Lower lobe of right lung (tissue), 2 donors: ENCODE results near the gene CXCR4. TPM values are rescaled to one million over a fixed set of nuclear protein-coding genes. Genes with fewer than 3 reads are reported as not detected.
"Not testable (repeated sequence)": the region's sequence is repeated elsewhere in the genome, so short reads cannot be mapped to it uniquely, and the experiment has no call there.

Experiments used
- ATAC-seq, 2 donors: fragments of 200-7000 bp; cut with Tn5 transposase; one replicate each; pipeline ENCODE4 v1.9.1; 2020 to 2022; ENCODE audit warnings: mild to moderate bottlenecking in 2 of 2, moderate library complexity in 2 of 2
- DNase-seq: peaks from one replicate; pipeline ENCODE4 v3.0.0-alpha.2; 2020
- H3K27ac ChIP-seq: fragments of 200-600 bp; one replicate; pipeline ENCODE4 v1.8.0; 2022
- H3K27me3 ChIP-seq: fragments of 200-600 bp; one replicate; pipeline ENCODE4 v1.8.0; 2022; ENCODE audit warnings: low read depth
- H3K36me3 ChIP-seq: fragments of 200-600 bp; one replicate; pipeline ENCODE4 v1.8.0; 2022; ENCODE audit warnings: mild to moderate bottlenecking
- H3K4me1 ChIP-seq: fragments of 200-600 bp; one replicate; pipeline ENCODE4 v1.8.0; 2022
- H3K4me3 ChIP-seq: fragments of 200-600 bp; one replicate; pipeline ENCODE4 v1.8.0; 2022; ENCODE audit warnings: mild to moderate bottlenecking
- H3K9me3 ChIP-seq: fragments of 200-600 bp; one replicate; pipeline ENCODE4 v1.8.0; 2022
- intact Hi-C: fragments of 100-400 bp; cut with DNase I; formaldehyde crosslinking; loops from one replicate; pipeline ENCODE4 v1.11.0; 2022
- total RNA-seq: library from RNA; stranded (reverse); fragmentation: NEBNext Ultra II Directional; extraction: Animal tissue kit (Norgen Biotek cat#: 25700); gene quantifications from one replicate; pipeline ENCODE4 v1.2.1, GENCODE V29; 2021
- TF ChIP-seq, protein P1 (sequence below): fragments of 200-600 bp; IDR thresholded peaks from one replicate; pipeline ENCODE4 v1.8.0; 2022; ENCODE audit warnings: antibody characterized with exemption, mild to moderate bottlenecking
- donor health status: DM: no; HTN: yes; CAD: no; lungs with severe emphysema.

CXCR4 gene
- total RNA-seq, 1 donor from 2014 or later: 55.1 TPM

DNA sequence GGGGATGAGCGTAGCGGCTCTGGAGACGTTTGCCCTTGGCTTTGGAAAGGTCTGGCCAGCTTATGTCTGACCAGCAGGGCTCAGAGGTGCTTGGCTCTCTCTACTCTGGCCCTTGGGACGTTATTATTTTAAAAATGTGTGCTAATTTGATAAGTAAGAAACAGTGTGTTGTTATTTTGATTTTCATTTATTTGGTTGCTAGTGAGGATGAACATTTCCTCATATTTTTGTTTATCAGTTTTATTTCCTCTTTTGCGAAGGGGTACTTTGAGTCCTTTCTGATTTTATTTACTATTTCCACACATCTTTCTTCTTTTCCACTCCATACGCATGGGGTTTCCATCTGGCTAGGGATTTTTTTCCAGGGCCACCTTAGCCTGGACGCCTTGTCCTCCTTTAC is 11.4 kb downstream of the CXCR4 start:
- TF ChIP-seq, protein P1, sequence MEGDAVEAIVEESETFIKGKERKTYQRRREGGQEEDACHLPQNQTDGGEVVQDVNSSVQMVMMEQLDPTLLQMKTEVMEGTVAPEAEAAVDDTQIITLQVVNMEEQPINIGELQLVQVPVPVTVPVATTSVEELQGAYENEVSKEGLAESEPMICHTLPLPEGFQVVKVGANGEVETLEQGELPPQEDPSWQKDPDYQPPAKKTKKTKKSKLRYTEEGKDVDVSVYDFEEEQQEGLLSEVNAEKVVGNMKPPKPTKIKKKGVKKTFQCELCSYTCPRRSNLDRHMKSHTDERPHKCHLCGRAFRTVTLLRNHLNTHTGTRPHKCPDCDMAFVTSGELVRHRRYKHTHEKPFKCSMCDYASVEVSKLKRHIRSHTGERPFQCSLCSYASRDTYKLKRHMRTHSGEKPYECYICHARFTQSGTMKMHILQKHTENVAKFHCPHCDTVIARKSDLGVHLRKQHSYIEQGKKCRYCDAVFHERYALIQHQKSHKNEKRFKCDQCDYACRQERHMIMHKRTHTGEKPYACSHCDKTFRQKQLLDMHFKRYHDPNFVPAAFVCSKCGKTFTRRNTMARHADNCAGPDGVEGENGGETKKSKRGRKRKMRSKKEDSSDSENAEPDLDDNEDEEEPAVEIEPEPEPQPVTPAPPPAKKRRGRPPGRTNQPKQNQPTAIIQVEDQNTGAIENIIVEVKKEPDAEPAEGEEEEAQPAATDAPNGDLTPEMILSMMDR: no peak
- Histone ChIP-seq H3K9me3 (no peaks in the 10 kb centered on the region), H3K27ac (no peak overlapping the region), H3K4me3 (no peak overlapping the region), H3K36me3 (no peaks in the 10 kb centered on the region), H3K4me1 (no peaks in the 10 kb centered on the region), H3K27me3 (no peaks in the 10 kb centered on the region)
- no peak for ATAC-seq
- intact Hi-C loops: no loop called here
- DNase-seq: no peak

- Histone ChIP-seq H3K9me3 (no peaks in the 10 kb centered on the region), H3K27ac (no peak overlapping the region), H3K4me3 (no peak overlapping the region), H3K4me1 (no peaks in the 10 kb centered on the region), H3K36me3 (no peaks in the 10 kb centered on the region), H3K27me3 (no peaks in the 10 kb centered on the region)
- DNase-seq (no peak), ATAC-seq (peak; percentile 73 to 75)
- TF ChIP-seq, protein P1: no peak
- intact Hi-C loops: no loop called here
Measured at GRCh38 chr2:136104977-136105376, 13.0 kb downstream of the CXCR4 start.

DNA sequence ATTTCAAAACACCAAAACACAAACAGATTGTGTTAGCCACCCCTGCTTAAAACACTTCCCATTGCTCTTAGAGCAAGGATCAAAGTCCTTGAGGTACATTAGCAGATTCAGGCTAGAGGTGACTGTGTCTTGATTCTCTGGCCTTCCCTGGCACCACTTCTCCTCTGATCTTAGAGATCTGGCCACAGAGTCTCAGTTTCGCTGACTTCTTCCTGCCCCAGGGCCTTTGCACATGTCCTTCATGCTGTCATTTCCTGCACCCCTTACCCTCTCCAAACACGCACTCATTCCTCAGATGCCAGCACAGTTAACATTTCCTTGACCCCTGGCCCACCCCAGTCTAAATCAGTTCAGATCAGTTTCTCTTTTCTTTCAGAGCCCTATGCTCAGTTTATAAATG is 16.9 kb downstream of the CXCR4 start:
- no peak overlapping the region for H3K4me3 ChIP-seq
- intact Hi-C loops: no loop called here
- no peak overlapping the region for H3K27ac ChIP-seq
- no peaks in the 10 kb centered on the region for H3K27me3 ChIP-seq
- ATAC-seq (no peak), DNase-seq (no peak)
- H3K9me3 ChIP-seq: no peaks in the 10 kb centered on the region
- H3K4me1 ChIP-seq: no peaks in the 10 kb centered on the region
- H3K36me3 ChIP-seq: no peaks in the 10 kb centered on the region
- TF ChIP-seq, protein P1: no peak

DNA sequence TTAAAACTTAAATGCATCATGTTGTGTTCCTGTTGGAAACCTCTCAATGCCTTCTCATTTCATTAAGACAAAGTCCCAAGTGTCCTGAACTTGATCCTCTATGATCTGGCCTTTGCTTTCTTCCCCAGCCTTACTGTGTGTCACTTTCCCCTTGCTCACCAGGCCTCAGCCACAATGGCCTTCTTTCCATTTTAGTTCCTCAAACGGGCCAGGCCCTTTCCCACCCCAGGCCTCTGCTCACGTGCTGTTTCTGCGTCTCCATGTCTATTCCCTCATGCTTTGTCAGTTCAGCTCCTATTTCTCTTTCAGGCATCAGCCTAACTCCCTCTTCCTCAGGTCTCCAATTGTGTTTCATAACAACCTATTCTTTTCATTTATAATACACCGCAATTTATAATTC is 19.5 kb downstream of the CXCR4 start:
- ATAC-seq: peak in 1 of 2 donors; percentile 52

GRCh38 chr2:136093583-136093982 is 24.4 kb downstream of the CXCR4 start:
- Histone ChIP-seq H3K27ac (no peak overlapping the region), H3K4me3 (no peak overlapping the region), H3K9me3 (no peaks in the 10 kb centered on the region), H3K4me1 (no peaks in the 10 kb centered on the region), H3K36me3 (no peaks in the 10 kb centered on the region), H3K27me3 (no peaks in the 10 kb centered on the region)
- TF ChIP-seq, protein P1: no peak
- ATAC-seq (no peak), DNase-seq (no peak)
- intact Hi-C loops: no loop called here

More for the DNA sequence above, 19.5 kb downstream of the CXCR4 start:
- H3K4me3 ChIP-seq: no peak overlapping the region
- TF ChIP-seq, protein P1: no peak
- no peaks in the 10 kb centered on the region for H3K4me1 ChIP-seq
- H3K36me3 ChIP-seq: no peaks in the 10 kb centered on the region
- intact Hi-C loops: no loop called here
- DNase-seq: no peak
- H3K9me3 ChIP-seq: no peaks in the 10 kb centered on the region
- no peaks in the 10 kb centered on the region for H3K27me3 ChIP-seq
- H3K27ac ChIP-seq: no peak overlapping the region

GRCh38 chr2:136091899-136092298 is 26.1 kb downstream of the CXCR4 start:
- H3K4me3 ChIP-seq: no peak overlapping the region
- H3K36me3 ChIP-seq: no peaks in the 10 kb centered on the region
- no peaks in the 10 kb centered on the region for H3K9me3 ChIP-seq
- intact Hi-C loops: no loop called here
- DNase-seq: no peak
- TF ChIP-seq, protein P1: no peak
- no peaks in the 10 kb centered on the region for H3K27me3 ChIP-seq
- H3K4me1 ChIP-seq: no peaks in the 10 kb centered on the region
- H3K27ac ChIP-seq: no peak overlapping the region
- no peak for ATAC-seq

GRCh38 chr2:136087901-136088460 is 30.0 kb downstream of the CXCR4 start:
- H3K27me3 ChIP-seq, DNase-seq, H3K4me1 ChIP-seq, ATAC-seq, intact Hi-C loops, H3K4me3 ChIP-seq, H3K9me3 ChIP-seq, H3K36me3 ChIP-seq, H3K27ac ChIP-seq: not testable (repeated sequence)
